ENCODE data around the gene TTLL12. TPM values are rescaled to one million over a fixed set of nuclear protein-coding genes. Genes with fewer than 3 reads are reported as not detected.

The TTLL12 gene
- total RNA-seq, 1 experiment from 2014 or later = 46.4 TPM

- Histone ChIP-seq H3K9me3 (no peaks in the 10 kb centered on the region), H3K36me3 (ENCODE audit: control insufficient read depth, insufficient read depth, low read length) (no peaks in the 10 kb centered on the region), H3K27me3 (replicated peaks; ENCODE audit: control insufficient read depth, insufficient read depth, low read length) (no peaks in the 10 kb centered on the region), H3K4me1 (0 out of 2 replicates have a peak, but pooled peaks cover 8% of the 10 kb centered on the region), H3K4me3 (ENCODE audit: low read depth, low read length) (no peak overlapping the region)
- DNase-seq = no peak
- Mint-ChIP-seq H3K9me3 (ENCODE audit: unreplicated experiment) (no peaks in the 10 kb centered on the region), H3K27me3 (ENCODE audit: insufficient read depth, unreplicated experiment) (peaks cover 4% of the 10 kb centered on the region), H3K27ac (ENCODE audit: unreplicated experiment) (no peak overlapping the region), H3K36me3 (ENCODE audit: insufficient read depth, unreplicated experiment) (peaks cover 7% of the 10 kb centered on the region), H3K4me1 (ENCODE audit: low read depth, unreplicated experiment) (peaks cover 6% of the 10 kb centered on the region), H3K4me3 (ENCODE audit: unreplicated experiment) (no peak overlapping the region)
- no peak for TF ChIP-seq CTCF (IDR thresholded peaks at IDR 0.05; ENCODE audit: insufficient read depth in 1 of 2, low read depth in 1 of 2, low read length in 1 of 2, severe bottlenecking in 1 of 2, unreplicated experiment in 1 of 2)
- intact Hi-C loops (cut with micrococcal nuclease; ENCODE audit: unreplicated experiment) = loop anchor here (5.0 kb wide), 1 partner anchor 47 kb away; the partner anchor contains the start of gene TTLL12
- BruUV-seq (replicated peaks) = no TSS peak
- ChIA-PET CTCF (interaction anchor here (0.6 kb wide), 1 partner anchor 35 kb away, joined by 3 read pairs; no protein-coding TSS in a partner anchor), POLR2A (no interaction called here)
Observed at GRCh38 chr22:43234264-43234988, 47.5 kb upstream of the TTLL12 start.

GRCh38 chr22:43233529-43233928 lies 46.6 kb upstream of the TTLL12 start:
- no peaks in the 10 kb centered on the region for H3K9me3 ChIP-seq
- intact Hi-C loops (cut with micrococcal nuclease; ENCODE audit: unreplicated experiment) = loop anchor here (5.0 kb wide), 1 partner anchor 46 kb away; the partner anchor contains the start of gene TTLL12
- Mint-ChIP-seq H3K4me3 (ENCODE audit: unreplicated experiment) (no peak overlapping the region), H3K36me3 (ENCODE audit: insufficient read depth, unreplicated experiment) (peaks cover 7% of the 10 kb centered on the region), H3K27me3 (ENCODE audit: insufficient read depth, unreplicated experiment) (peaks cover 4% of the 10 kb centered on the region), H3K9me3 (ENCODE audit: unreplicated experiment) (no peaks in the 10 kb centered on the region), H3K27ac (ENCODE audit: unreplicated experiment) (no peak overlapping the region), H3K4me1 (ENCODE audit: low read depth, unreplicated experiment) (peaks cover 6% of the 10 kb centered on the region)
- no peak for DNase-seq
- no peak overlapping the region for H3K4me3 ChIP-seq (ENCODE audit: low read depth, low read length)
- CTCF ChIA-PET = interaction anchor here (1.2 kb wide), 1 partner anchor 26 kb away, joined by 3 read pairs; no protein-coding TSS in a partner anchor
- H3K4me1 ChIP-seq = 0 out of 2 replicates have a peak, but pooled peaks cover 8% of the 10 kb centered on the region
- TF ChIP-seq CTCF (IDR thresholded peaks at IDR 0.05; ENCODE audit: insufficient read depth in 1 of 2, low read depth in 1 of 2, low read length in 1 of 2, severe bottlenecking in 1 of 2, unreplicated experiment in 1 of 2) = no peak
- BruUV-seq (replicated peaks) = no TSS peak
- no peaks in the 10 kb centered on the region for H3K27me3 ChIP-seq (replicated peaks; ENCODE audit: control insufficient read depth, insufficient read depth, low read length)
- no peaks in the 10 kb centered on the region for H3K36me3 ChIP-seq (ENCODE audit: control insufficient read depth, insufficient read depth, low read length)
- POLR2A ChIA-PET = no interaction called here

- peaks cover 6% of the 10 kb centered on the region for H3K4me1 Mint-ChIP-seq (ENCODE audit: low read depth, unreplicated experiment)
- POLR2A ChIA-PET = no interaction called here
- Histone ChIP-seq H3K4me1 (0 out of 2 replicates have a peak, but pooled peaks cover 8% of the 10 kb centered on the region), H3K4me3 (ENCODE audit: low read depth, low read length) (no peak overlapping the region), H3K27me3 (replicated peaks; ENCODE audit: control insufficient read depth, insufficient read depth, low read length) (no peaks in the 10 kb centered on the region), H3K9me3 (no peaks in the 10 kb centered on the region), H3K36me3 (ENCODE audit: control insufficient read depth, insufficient read depth, low read length) (no peaks in the 10 kb centered on the region)
- H3K36me3 Mint-ChIP-seq (ENCODE audit: insufficient read depth, unreplicated experiment) = peaks cover 7% of the 10 kb centered on the region
- peaks cover 8% of the 10 kb centered on the region for H3K27me3 Mint-ChIP-seq (ENCODE audit: insufficient read depth, unreplicated experiment)
- CTCF ChIA-PET = interaction anchor here (0.6 to 2.3 kb wide), 7 partner anchors 14 to 1398 kb away, joined by 3 to 37 read pairs (median 13); no protein-coding TSS in a partner anchor
- no peak for TF ChIP-seq CTCF (IDR thresholded peaks at IDR 0.05; ENCODE audit: insufficient read depth in 1 of 2, low read depth in 1 of 2, low read length in 1 of 2, severe bottlenecking in 1 of 2, unreplicated experiment in 1 of 2)
- H3K27ac Mint-ChIP-seq (ENCODE audit: unreplicated experiment) = no peak overlapping the region
- no TSS peak for BruUV-seq (replicated peaks)
- intact Hi-C loops (cut with micrococcal nuclease; ENCODE audit: unreplicated experiment) = loop anchor here (5.0 kb wide), 1 partner anchor 45 kb away; the partner anchor contains the start of gene TTLL12
- no peak for DNase-seq
- no peaks in the 10 kb centered on the region for H3K9me3 Mint-ChIP-seq (ENCODE audit: unreplicated experiment)
- no peak overlapping the region for H3K4me3 Mint-ChIP-seq (ENCODE audit: unreplicated experiment)
Observed at GRCh38 chr22:43232445-43232844, 45.5 kb upstream of the TTLL12 start.
